Endometrial microvascular endothelial cells (primary cell): ENCODE measurements around the gene INPP5B. TPM values are rescaled to one million over a fixed set of nuclear protein-coding genes. Genes with fewer than 3 reads are reported as not detected.
"Not testable (repeated sequence)": the region's sequence is repeated elsewhere in the genome, so short reads cannot be mapped to it uniquely, and the experiment has no call there.

Experiments used
- in situ Hi-C: cut with HindIII; loops from 2 replicates; pipeline ENCODE4 v1.10.0; 2017; ENCODE audit warnings: low sequenced_read_pairs, low pct_unique_long_range_greater_than_20kb; ENCODE audit errors: inconsistent ontology term
- total RNA-seq: library from RNA; depleted of rRNA; stranded (reverse); fragments of >200 nt; gene quantifications from one replicate; pipeline ENCODE4 v1.2.3, GENCODE V29; 2015; ENCODE audit errors: inconsistent ontology term

The INPP5B gene
- 13.1 TPM for total RNA-seq

DNA sequence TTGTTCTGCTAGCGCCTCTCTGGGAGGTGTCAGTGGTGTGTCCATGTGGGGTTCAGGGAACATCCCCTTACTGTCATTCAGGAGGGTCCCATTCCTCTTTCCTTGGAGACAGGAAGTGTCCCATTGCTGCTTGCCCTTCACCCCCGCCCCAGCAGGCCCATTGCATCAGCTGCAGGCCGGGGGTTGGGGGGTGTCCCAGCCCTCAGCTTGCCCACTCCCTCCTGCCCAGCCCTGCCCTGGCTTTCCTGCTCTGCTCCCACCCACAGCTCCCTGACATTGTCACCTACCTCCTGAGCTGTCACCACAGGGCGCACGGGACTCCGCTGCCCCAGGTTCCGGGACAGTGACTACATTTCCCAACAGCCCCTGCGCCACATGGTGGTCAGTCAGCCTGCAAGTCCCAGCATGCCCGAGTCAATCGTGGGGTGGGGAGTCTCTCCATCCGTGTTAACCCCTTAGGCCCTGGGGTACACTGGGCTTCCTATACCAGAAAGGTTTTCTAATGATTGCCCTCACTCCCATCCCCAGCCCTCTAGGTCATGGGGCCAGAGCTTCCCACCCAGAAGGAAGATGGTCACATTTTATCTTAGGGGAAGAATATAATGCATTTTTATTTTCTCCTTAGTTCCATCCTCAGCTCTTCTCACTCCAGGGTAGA is at the start of gene INPP5B:
INPP5B (minus strand) TSS at position 351 of the 658 bp plus-strand sequence. CDS start 745 bp downstream, outside the sequence.
- in situ Hi-C loops = no loop called here

DNA sequence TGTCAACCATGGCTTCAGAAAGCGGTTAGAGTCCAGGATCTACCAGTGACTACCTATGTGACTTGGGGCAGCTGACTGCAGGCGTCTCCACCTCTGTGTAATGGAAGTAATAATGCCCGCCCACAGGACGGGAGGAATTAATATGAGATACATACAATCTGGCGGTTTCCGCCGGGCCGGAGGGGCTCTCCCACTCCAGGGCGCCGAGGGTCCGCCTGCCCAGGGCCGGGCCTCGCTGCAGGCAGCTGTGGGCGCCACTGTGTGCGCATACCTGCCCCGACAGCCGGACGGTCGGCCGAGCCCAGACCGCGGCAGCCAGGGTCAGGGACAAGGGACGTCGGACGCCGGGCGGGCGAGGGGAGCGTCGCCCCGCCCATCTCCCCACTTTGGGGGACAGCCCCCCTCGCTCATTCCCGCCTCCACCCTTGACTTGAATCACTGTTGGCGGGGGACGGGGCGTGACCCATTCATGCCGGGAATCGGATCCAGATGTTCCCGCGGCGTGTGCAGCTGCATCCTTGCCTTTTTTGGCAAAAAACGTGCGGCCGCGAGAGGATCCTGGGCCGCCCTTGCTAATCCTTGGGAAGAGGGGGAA is 49.0 kb upstream of the INPP5B start:
- in situ Hi-C loops = no loop called here

DNA sequence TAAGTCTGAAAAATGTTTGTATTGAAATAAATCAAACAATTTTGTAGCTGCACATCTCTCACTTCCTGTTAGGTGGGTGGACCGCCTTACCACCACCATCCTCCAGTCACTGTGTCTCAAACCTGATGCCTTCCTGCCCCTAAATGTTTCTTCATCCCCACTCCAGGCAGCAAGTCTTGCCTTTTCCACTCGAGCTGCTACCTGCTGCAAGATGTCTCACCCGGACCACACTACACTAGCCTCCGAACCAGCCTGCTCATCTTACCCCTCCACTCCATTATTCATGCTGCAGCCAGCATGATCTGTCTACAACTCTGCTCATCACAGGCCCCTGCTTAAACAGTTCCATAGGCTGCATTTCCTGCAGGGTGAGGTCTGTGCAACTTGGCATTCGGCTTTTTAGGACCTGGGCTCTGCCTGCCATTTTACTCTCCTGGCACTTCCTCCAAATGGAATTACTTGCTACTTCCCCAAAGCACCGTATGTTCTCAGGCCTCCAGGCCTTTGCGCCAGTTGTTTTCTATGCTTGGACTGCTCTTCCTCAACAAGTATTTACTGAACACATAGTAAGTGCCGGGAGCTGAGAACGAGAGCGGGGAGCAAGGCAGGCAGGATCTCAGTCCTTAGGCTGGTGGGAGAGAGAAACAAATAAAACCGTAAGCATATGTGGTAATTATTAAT is 48.2 kb upstream of the INPP5B start:
- in situ Hi-C loops = no loop called here

DNA sequence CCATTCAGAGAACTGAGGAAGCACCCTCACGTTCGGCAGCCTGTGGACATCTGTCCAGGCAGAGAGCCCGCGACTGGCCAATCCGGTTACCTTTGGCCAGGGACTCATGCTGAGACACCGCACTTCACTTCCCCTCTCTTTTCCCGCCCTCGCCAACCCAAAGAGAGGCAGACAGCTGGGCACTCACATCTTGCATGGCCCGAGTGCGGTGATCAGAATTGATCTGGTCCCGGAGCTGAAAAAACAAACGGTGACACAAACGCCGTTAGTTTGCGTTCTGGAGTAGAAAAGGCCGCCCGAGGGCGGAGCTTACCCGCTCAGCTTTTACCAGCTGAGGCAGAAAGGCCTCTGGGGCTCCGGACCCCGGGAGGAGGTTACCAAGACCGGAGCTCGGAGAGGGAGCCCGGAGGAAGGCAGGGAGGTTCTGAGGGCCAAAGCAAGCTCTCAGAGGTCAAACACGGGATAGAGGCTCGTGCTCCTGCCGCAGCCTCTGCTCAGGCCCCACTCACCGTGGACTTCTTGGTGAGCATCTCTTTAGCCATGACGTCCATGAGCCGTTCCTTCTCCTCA is 42.6 kb upstream of the INPP5B start:
- in situ Hi-C loops = no loop called here

DNA sequence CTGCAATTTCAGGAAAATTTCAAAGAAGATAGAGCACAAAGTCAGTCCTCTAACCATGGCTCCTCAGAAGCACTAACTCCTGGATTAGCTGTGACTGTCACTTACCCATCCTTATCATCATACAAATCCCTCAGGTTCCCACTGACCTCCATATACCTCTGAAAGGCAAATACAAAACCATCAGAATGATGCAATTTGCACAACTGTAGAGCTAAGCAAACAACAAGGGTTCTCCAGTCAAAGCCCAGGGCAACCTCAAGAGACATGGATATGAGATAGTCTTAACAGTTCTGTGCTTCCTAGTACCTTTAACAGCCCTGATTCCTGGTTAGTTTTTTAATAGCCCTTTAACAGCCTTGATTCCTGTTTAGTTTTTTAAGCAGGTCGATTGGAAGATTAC is 40.8 kb upstream of the INPP5B start:
- in situ Hi-C loops = no loop called here

DNA sequence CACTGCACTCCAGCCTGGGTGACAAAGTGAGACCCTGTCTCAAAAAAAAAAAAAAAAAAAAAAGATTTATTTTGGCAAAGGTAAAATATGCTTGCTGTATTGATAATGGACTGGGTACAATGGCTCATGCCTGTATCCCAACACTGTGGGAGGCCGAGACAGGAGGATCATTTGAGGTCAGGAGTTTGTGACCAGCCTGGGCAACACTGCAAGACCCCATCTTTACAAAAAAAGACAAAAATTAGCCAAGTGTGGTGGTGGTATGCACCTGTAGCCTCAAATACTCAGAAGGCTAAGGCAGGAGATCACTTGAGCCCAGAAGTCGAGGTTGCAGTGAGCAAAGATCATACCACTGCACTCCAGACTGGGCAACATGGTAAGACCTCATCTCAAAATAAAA is 36.7 kb upstream of the INPP5B start:
- in situ Hi-C loops = no loop called here

DNA sequence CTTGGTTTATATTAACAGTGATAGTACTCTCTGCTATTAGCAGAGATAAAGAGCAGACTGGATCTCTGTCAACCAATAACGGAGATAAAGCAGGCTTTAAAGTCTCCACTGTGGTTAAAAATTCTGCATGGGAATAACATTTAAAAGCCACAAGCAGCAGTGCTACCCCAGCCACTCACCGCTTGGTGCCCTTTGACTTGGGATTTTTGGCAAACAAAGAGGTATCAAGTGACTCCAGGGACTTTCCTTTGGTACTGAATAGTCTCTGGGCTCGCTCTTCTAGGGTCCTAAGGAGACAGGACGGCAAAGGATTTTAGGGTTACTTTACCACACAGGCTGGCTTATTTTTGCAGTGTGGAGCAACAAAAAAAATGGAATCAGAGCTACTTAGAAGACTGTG is 31.7 kb upstream of the INPP5B start:
- in situ Hi-C loops = no loop called here

DNA sequence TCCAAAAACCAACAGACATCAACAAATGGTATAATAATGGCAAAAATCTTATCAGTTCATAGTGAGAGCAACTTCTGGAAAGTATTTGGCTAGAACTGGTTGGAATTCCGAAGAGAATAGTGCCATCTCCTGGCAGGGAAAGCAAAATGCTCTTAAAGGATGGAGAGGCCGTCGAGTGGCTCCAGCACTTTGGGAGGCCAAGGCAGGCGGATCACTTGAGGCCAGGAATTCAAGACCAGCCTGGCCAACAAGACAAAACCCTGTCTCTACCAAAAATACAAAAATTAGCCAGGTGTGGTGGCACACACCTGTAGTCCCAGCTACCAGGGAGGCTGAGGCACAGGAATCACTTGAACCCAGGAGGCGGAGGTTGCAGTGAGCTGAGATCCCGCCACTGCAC is 28.2 kb upstream of the INPP5B start:
- in situ Hi-C loops = not testable (repeated sequence)

DNA sequence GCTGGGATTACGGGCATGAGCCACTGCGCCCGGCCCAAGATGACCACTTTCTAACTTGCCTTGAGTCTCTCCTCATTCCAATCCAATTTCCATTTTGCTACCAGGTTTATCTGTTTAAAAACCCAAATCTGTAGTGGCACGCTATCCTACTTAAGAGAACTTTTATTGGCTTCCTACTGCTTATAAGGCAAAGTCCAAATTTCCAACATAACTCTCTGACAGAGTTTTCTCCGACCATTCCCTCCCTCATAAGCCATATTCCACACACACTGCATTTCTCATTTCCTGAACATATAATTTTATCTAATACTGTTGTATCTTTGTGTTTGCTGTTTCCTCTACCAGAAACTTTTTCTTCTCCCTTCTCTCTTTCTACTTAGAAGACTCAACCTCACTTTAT is 27.7 kb upstream of the INPP5B start:
- in situ Hi-C loops = no loop called here

DNA sequence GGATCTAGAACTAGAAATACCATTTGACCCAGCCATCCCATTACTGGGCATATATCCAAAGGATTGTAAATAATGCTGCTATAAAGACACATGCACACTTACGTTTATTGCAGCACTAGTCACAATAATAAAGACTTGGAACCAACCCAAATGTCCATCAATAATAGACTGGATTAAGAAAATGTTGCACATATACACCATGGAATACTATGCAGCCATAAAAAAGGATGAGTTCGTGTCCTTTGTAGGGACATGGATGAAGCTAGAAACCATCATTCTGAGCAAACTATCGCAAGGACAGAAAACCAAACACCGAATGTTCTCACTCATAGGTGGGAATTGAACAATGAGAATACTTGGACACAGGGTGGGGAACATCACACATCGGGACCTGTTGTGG is 26.8 kb upstream of the INPP5B start:
- in situ Hi-C loops = not testable (repeated sequence)

DNA sequence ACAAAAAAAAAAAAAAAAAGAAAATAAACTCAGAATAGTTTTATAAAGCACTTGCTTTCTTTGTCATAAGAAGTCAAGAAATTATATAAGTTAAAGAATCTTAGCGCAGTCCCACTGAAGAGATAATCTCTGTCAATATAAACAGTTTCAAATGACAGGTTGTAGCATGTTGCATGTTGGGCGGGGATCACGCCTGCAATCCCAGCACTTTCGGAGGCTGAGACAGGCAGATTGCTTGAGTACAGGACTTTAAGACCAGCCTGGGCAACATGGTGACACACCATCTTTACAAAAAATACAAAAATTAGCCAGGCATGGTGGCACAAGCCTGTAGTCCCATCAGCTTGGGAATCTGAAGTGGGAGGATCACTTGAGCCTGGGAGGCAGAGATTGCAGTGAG is 18.4 kb upstream of the INPP5B start:
- in situ Hi-C loops = no loop called here

DNA sequence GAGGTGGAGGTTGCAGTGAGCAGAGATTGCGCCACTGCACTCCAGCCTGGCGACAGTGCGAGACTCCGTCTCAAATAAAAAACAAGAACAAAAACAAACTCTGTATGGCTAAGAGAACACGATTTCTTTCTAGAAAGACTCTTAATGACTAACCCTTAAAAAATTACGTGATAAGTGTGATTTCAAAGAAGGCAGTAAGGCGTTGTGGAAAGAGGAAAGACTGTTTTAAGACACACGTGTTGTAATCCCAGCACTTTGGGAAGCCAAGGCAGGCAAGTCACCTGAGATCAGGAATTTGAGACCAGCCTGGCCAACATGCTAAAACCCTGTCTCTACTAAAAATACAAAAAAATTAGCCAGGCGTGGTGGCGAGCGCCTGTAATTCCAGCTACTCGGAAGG is 17.3 kb upstream of the INPP5B start:
- in situ Hi-C loops = not testable (repeated sequence)

DNA sequence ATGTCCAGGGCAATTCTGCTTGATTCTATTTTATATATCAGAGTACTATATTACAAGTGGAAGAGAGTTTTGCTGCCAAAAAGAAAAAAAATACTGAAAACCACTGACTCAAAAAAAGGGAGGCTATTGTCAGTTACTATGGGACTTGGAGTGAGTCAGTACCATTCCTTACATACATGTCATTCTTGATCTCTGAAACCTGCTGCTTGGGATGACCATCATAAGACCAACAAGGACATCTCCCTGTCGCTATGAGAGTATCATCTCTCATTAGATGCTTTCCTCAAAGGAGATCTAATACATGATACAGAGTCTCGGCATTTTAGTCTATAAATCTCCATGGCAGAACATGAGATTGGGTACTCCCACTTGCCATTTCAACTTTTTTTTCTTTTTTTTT is 11.8 kb upstream of the INPP5B start:
- in situ Hi-C loops = no loop called here

DNA sequence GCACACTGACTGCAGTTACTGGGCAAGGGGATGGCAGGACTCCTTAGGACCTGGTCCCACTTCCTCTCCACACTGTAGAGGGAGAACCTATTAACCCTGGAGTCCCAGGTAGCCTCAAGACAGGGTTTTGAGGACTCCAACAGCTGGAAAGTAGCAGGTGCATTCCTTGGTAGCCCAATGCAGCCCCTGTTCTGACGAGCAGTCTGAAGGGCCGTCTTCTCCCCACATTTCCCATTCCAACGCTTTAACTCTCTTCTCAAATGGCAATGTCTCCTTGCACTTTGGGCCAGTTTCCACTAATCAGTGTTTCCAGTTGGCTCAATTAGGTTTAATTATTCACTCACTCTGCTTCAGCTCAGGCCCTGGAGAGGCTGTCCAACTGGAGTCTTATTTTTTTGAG is 8.8 kb upstream of the INPP5B start:
- in situ Hi-C loops = no loop called here

DNA sequence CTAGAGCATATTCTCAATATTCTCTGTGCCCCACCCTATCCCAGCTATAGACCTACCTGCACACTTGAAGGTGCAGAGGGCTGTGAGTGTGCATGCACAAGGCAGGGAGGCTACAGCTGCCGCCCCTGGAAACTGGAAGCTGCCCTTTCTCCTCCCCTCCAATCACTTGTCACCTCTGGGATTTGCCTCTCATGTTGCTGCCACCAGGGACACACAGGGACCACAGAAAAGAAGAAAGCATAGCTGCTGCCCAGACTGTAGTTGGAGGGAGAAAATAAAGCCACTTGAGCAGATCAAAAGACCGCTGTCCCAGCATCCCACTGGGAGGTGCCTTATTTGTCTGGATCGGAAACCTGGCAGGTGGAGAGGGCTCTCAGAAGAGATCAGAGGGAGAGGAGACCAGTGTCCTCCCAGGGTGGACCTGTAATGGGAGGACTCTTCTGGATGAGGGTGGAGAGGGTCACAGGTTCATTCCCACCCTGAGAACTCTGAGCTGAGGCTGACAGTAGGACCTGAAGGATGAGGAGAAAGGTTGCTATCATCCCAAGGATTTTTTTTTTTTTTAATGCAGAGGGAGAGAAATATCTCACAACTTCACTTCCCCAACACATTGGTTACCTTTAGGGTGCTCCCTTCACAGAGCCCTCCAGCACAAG is 7.6 kb upstream of the INPP5B start:
- in situ Hi-C loops = no loop called here

DNA sequence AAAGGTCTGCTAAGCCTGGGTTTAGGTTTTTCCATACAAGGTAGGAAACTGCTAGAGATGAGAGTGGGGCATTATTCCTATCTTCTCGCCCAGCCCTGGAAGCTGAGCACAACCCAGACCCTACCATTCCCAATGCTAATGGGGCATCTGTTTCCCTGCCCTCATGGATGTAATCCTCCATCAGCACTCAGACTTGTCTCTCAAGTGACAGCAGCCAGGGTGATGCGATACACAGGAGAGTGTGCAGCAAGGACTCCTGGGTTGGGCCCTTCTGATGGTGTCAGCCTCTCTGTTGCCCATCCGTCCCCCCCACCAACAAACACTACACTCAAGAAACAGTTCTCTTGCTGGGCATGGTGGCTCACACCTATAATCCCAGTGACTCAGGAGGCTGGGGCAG is 5.9 kb upstream of the INPP5B start:
- in situ Hi-C loops = no loop called here

DNA sequence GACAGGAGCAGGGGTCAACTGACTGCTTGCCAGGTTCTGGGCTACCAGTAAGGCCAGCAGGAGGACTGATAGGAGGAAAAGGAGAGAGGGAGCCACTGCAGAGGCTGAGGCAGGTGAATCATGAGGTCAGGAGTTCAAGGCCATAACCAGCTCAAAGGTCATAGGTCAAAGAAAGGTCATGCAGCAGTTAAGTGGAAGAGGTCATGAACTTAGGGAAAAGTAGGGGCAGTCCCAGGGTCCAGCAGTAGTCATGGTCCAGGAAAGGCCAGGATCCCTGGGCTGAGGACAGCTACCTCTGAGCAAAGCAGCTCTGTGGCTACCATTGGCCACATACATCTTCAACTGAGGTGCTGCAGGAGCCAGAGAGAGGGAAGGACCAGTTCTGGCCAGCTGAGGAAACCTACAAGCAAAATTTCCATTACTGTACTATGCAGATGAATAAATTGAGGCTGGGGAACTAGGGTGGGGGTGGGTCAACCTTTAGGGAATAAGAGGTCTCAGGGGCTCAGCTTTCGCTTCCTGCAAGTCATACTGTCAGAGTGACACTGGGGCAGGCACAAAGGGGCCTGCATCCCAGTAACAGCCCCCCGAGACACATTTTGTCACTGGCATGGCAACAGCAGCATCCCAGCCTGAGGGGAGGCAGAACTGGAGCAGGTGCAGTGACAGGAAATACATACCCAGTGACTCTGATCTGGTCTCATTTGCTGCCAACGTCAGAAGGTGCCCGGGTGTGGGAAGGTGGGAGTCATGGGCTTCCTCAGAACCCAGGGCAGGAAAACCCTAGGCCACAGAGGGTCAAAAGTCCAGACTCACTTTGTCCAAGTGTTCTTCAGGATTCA is 5.2 kb upstream of the INPP5B start:
- in situ Hi-C loops = no loop called here

DNA sequence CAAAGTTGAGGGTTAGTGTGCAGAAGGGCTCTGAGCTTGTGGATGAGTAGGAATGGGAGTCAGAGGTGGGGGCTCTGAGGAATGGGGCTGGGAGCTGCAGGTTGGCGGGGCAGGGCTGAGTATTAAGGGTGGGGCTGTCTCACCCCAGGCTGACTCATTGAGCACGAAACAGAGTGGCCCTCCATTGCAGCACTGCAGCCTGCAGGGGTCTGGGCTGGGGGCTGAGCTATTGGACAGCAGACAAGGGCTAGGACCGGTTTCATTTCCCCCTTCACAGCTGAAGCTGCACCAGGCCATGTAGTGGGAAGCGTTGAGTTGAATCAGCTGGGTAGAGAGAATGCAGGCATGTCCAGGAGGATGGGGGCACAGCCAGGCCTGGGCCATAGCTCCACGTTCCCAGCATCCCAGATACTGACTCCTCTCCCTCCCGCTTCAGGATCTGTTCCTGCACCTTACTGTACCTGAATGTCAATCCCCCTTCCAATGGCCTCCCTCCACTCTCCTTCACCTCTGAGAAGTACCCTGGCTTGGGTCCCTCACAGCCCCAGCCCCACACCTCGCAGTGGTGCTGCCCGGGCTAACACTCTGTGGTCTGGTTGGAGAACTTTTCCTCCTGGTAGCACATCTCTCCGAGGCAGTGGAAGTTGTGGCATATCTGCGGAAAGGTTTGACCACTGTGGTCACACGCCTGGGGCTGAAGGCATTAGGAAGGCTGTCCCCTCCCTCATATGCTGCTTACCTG is 4.4 kb upstream of the INPP5B start:
- in situ Hi-C loops = no loop called here
